H1 (cell line): ENCODE data around the gene CACNA2D3. TPM values are rescaled to one million over a fixed set of nuclear protein-coding genes. Genes with fewer than 3 reads are reported as not detected.

ENCODE experiments used
- CTCF ChIA-PET: fragments of 300-600 bp; sonication (Branson Sonifier 250); formaldehyde crosslinking; loops from one replicate; lab custom pipeline; 2021; ENCODE audit not compliant: partially characterized antibody; lab: Charles Lee
- POLR2A ChIA-PET: fragments of 300-600 bp; sonication (Branson Sonifier 250); formaldehyde crosslinking; loops from one replicate; lab custom pipeline; 2021; ENCODE audit warnings: inconsistent platforms; ENCODE audit not compliant: partially characterized antibody; lab: Charles Lee
- DNase-seq, 2 experiments: peaks; one replicate each; pipeline versions ENCODE4 v3.0.0 to v3.0.0-alpha.2; 2010 to 2022; ENCODE audit warnings: low spot score in 2 of 2, low read depth in 1 of 2, mixed read lengths in 1 of 2
- FAIRE-seq: peaks from 2 replicates; lab custom pipeline; 2011; peaks lifted over from hg19 to GRCh38; lab: Jason Lieb, UNC
- H2AFZ ChIP-seq: 2 replicates; pipeline ENCODE4 v1.8.1; 2012; ENCODE audit warnings: low read length, inconsistent platforms
- H2AK5ac ChIP-seq: 2 replicates; pipeline ENCODE4 v1.6.1; 2013; ENCODE audit warnings: low read depth, low read length
- H2BK120ac ChIP-seq: replicated peaks from 2 replicates; pipeline ENCODE3; 2013; ENCODE audit warnings: low read depth, low read length, inconsistent platforms
- H2BK12ac ChIP-seq: 2 replicates; pipeline ENCODE4 v1.6.1; 2013; ENCODE audit warnings: low read depth, low read length
- H2BK15ac ChIP-seq: 2 replicates; pipeline ENCODE4 v1.6.1; 2013; ENCODE audit warnings: low read length
- H2BK20ac ChIP-seq: 2 replicates; pipeline ENCODE4 v1.6.1; 2013; ENCODE audit warnings: low read length
- H2BK5ac ChIP-seq: 2 replicates; pipeline ENCODE4 v1.6.1; 2013; ENCODE audit warnings: low read depth, low read length
- H3K14ac ChIP-seq: 2 replicates; pipeline ENCODE4 v1.6.1; 2013; ENCODE audit warnings: inconsistent platforms; ENCODE audit not compliant: insufficient read length
- H3K18ac ChIP-seq: 2 replicates; pipeline ENCODE4 v1.6.1; 2013; ENCODE audit warnings: low read length; ENCODE audit errors: extremely low read depth
- H3K23ac ChIP-seq: 2 replicates; pipeline ENCODE4 v1.6.1; 2013; ENCODE audit warnings: inconsistent platforms; ENCODE audit not compliant: insufficient read length
- H3K23me2 ChIP-seq: 2 replicates; pipeline ENCODE4 v1.6.1; 2013; ENCODE audit warnings: low read depth, low read length
- H3K27ac ChIP-seq: 2 replicates; pipeline ENCODE4 v1.6.1; 2011; ENCODE audit warnings: low read depth, low read length, inconsistent platforms
- H3K27me3 ChIP-seq, 4 experiments: replicated peaks in 1 of 4; 1 replicate in 1 of 4; 2 replicates in 3 of 4; pipeline versions ENCODE4 v1.6.1 to v1.8.1; 2011 to 2013; ENCODE audit warnings: low read length in 3 of 4, mild to moderate bottlenecking in 3 of 4, inconsistent platforms in 2 of 4, mixed read lengths in 2 of 4, moderate library complexity in 1 of 4; ENCODE audit not compliant: control insufficient read depth in 3 of 4, insufficient read depth in 3 of 4; ENCODE audit errors: extremely low read depth in 1 of 4
- H3K36me3 ChIP-seq, 4 experiments: 2 replicates each; pipeline versions ENCODE4 v1.6.1 to v1.8.1; 2011 to 2013; ENCODE audit warnings: mild to moderate bottlenecking in 4 of 4, low read length in 3 of 4, moderate library complexity in 2 of 4, control low read depth in 1 of 4, inconsistent platforms in 1 of 4; ENCODE audit not compliant: insufficient read depth in 4 of 4, control insufficient read depth in 2 of 4
- H3K4ac ChIP-seq: replicated peaks from 2 replicates; pipeline ENCODE3; 2013; ENCODE audit warnings: low read length, low read depth, mixed read lengths, inconsistent platforms; ENCODE audit not compliant: insufficient read length
- H3K4me1 ChIP-seq, 4 experiments: replicated peaks in 1 of 4; 1 replicate in 1 of 4; 2 replicates in 3 of 4; pipeline versions ENCODE4 v1.6.1 to v1.8.1; 2011 to 2013; ENCODE audit warnings: low read length in 3 of 4, inconsistent platforms in 2 of 4, mixed read lengths in 1 of 4; ENCODE audit not compliant: insufficient read depth in 4 of 4, control insufficient read depth in 3 of 4
- H3K4me2 ChIP-seq, 2 experiments: 2 replicates each; pipeline versions ENCODE4 v1.6.1 to v1.8.1; 2011 to 2013; ENCODE audit warnings: low read depth in 2 of 2, low read length in 2 of 2, control low read depth in 1 of 2, inconsistent platforms in 1 of 2, mild to moderate bottlenecking in 1 of 2; ENCODE audit not compliant: insufficient read depth in 1 of 2
- H3K4me3 ChIP-seq, 4 experiments: fragments of 200-600, 300-600 bp in 1 of 4; sonication (generic), shearing (Covaris generic), sonication (Bioruptor Twin) in 1 of 4; 2 replicates each; pipeline versions ENCODE4 v1.5.1 to v1.8.1; 2011 to 2016; ENCODE audit warnings: low read length in 4 of 4, low read depth in 3 of 4, control low read depth in 2 of 4, inconsistent platforms in 2 of 4, mild to moderate bottlenecking in 2 of 4, mixed read lengths in 1 of 4, moderate library complexity in 1 of 4; ENCODE audit not compliant: insufficient read depth in 2 of 4; ENCODE audit errors: extremely low read depth in 1 of 4
- H3K56ac ChIP-seq: replicated peaks from 2 replicates; pipeline ENCODE3; 2013; ENCODE audit warnings: low read depth, mild to moderate bottlenecking, mixed read lengths, low read length, inconsistent platforms; ENCODE audit not compliant: insufficient read length
- H3K79me1 ChIP-seq: 2 replicates; pipeline ENCODE4 v1.6.1; 2013; ENCODE audit warnings: low read depth, low read length, control low read depth
- H3K79me2 ChIP-seq, 2 experiments: 2 replicates each; pipeline versions ENCODE4 v1.6.1 to v1.8.1; 2012 to 2013; ENCODE audit warnings: low read length in 2 of 2, mild to moderate bottlenecking in 2 of 2, inconsistent platforms in 1 of 2; ENCODE audit not compliant: insufficient read depth in 2 of 2, control insufficient read depth in 1 of 2
- H3K9ac ChIP-seq, 4 experiments: replicated peaks in 1 of 4; 1 replicate in 1 of 4; 2 replicates in 3 of 4; pipeline versions ENCODE4 v1.6.1 to v1.8.1; 2011 to 2013; ENCODE audit warnings: low read depth in 3 of 4, low read length in 3 of 4, control low read depth in 2 of 4, mild to moderate bottlenecking in 2 of 4, moderate library complexity in 2 of 4, inconsistent platforms in 1 of 4; ENCODE audit errors: extremely low read depth in 1 of 4
- H3K9me3 ChIP-seq, 2 experiments: 2 replicates each; pipeline versions ENCODE4 v1.6.1 to v1.8.1; 2012 to 2013; ENCODE audit warnings: mild to moderate bottlenecking in 2 of 2, moderate library complexity in 2 of 2, control low read depth in 1 of 2, inconsistent platforms in 1 of 2, low read depth in 1 of 2, low read length in 1 of 2, mixed read lengths in 1 of 2; ENCODE audit not compliant: insufficient read depth in 2 of 2
- H4K20me1 ChIP-seq, 2 experiments: replicated peaks in 1 of 2; 2 replicates each; pipeline versions ENCODE3 to v1.8.1; 2011 to 2013; ENCODE audit warnings: inconsistent platforms in 2 of 2, low read length in 2 of 2, mild to moderate bottlenecking in 1 of 2; ENCODE audit not compliant: insufficient read depth in 2 of 2, control insufficient read depth in 1 of 2
- H4K5ac ChIP-seq: 2 replicates; pipeline ENCODE4 v1.6.1; 2013; ENCODE audit warnings: low read length, low read depth, mixed read lengths, inconsistent platforms; ENCODE audit not compliant: insufficient read length
- H4K8ac ChIP-seq: 2 replicates; pipeline ENCODE4 v1.8.0; 2013; ENCODE audit warnings: mild to moderate bottlenecking, moderate library complexity, low read length, inconsistent platforms; ENCODE audit not compliant: insufficient read depth; ENCODE audit errors: extremely low read depth
- H4K91ac ChIP-seq: replicated peaks from 2 replicates; pipeline ENCODE3; 2013; ENCODE audit warnings: low read length, mixed read lengths, inconsistent platforms; ENCODE audit not compliant: insufficient read length
- ASH2L ChIP-seq: fragments of 200-600, 300-600 bp; sonication (generic); IDR thresholded peaks from one replicate; pipeline ENCODE4 v1.7.1; 2017; ENCODE audit warnings: low read length
- CTBP2 ChIP-seq: IDR thresholded peaks from 2 replicates; pipeline ENCODE4 v1.7.0; 2011; ENCODE audit warnings: borderline replicate concordance, mild to moderate bottlenecking, moderate library complexity, mixed read lengths, low read length; ENCODE audit not compliant: insufficient read depth, insufficient read length
- EGR1 ChIP-seq: IDR thresholded peaks from 2 replicates; pipeline ENCODE4 v1.6.1; 2011; ENCODE audit warnings: low read depth, low read length, borderline replicate concordance
- EP300 ChIP-seq, 2 experiments: IDR thresholded peaks; 1 replicate in 1 of 2; 2 replicates in 1 of 2; pipeline ENCODE4 v1.6.1; 2011 to 2012; ENCODE audit warnings: low read depth in 2 of 2, low read length in 2 of 2, mild to moderate bottlenecking in 2 of 2, borderline replicate concordance in 1 of 2, inconsistent platforms in 1 of 2, moderate library complexity in 1 of 2
- EZH2 ChIP-seq: fragments of 200-600 bp; sonication (generic); IDR thresholded peaks from 2 replicates; pipeline ENCODE4 v1.7.1; 2012; ENCODE audit warnings: low read depth, mild to moderate bottlenecking, moderate library complexity, low read length, inconsistent platforms; ENCODE audit not compliant: severe bottlenecking
- HDAC2 ChIP-seq, 2 experiments: fragments of 300-600 bp in 1 of 2; sonication (generic) in 1 of 2; IDR thresholded peaks; 2 replicates each; pipeline ENCODE4 v1.6.1; 2011 to 2012; ENCODE audit warnings: low read depth in 2 of 2, low read length in 2 of 2, mild to moderate bottlenecking in 2 of 2, moderate library complexity in 2 of 2, borderline replicate concordance in 1 of 2, inconsistent platforms in 1 of 2
- KDM4A ChIP-seq: IDR thresholded peaks from one replicate; pipeline ENCODE4 v1.7.1; 2012; ENCODE audit warnings: low read depth, mild to moderate bottlenecking, moderate library complexity, low read length, inconsistent platforms; ENCODE audit not compliant: severe bottlenecking
- POU5F1 ChIP-seq: IDR thresholded peaks from 2 replicates; pipeline ENCODE4 v1.6.1; 2011; ENCODE audit warnings: low read depth, mild to moderate bottlenecking, low read length, moderate library complexity
- SIX5 ChIP-seq: IDR thresholded peaks from 2 replicates; pipeline ENCODE4 v1.6.1; 2011; ENCODE audit warnings: mild to moderate bottlenecking, low read depth, low read length
- YY1 ChIP-seq: IDR thresholded peaks from 2 replicates; pipeline ENCODE4 v1.6.1; 2011; ENCODE audit warnings: low read depth, mild to moderate bottlenecking, low read length
- ZNF274 ChIP-seq: IDR thresholded peaks from 2 replicates; pipeline ENCODE4 v1.7.0; 2012; ENCODE audit warnings: low read length, borderline replicate concordance; ENCODE audit errors: extremely low read depth
- WGBS, 2 experiments: shearing (Covaris generic) in 1 of 2; methylation state at CpG; one replicate each; pipeline versions ENCODE4 v1.1.6 to v1.1.7; 2013 to 2015; ENCODE audit warnings: low lambda C conversion rate in 2 of 2, mixed read lengths in 2 of 2, inconsistent platforms in 1 of 2, low coverage in 1 of 2, missing lambda C conversion rate in 1 of 2; ENCODE audit not compliant: insufficient replicate concordance in 2 of 2, insufficient coverage in 1 of 2, insufficient read length in 1 of 2; ENCODE audit errors: extremely low coverage in 1 of 2, missing lambda C conversion rate in 1 of 2; 5-methylcytosine and 5-hydroxymethylcytosine counted together
- polyA plus RNA-seq, 7 experiments: library from polyadenylated mRNA; depleted of rRNA in 3 of 7; stranded (reverse) in 5 of 7; unstranded in 2 of 7; fragments of >200 nt in 5 of 7; fragments of 200-250 nt in 2 of 7; gene quantifications; 1 replicate in 5 of 7; 2 replicates in 1 of 7; 4 replicates in 1 of 7; pipeline versions ENCODE4 v1.2.1 to v1.2.3, GENCODE V29; 2011 to 2013; ENCODE audit warnings: missing spikeins in 2 of 7, mixed read lengths in 2 of 7
- total RNA-seq: library from RNA; stranded (reverse); fragmentation: NEBNext Ultra II Directional; extraction: Animal tissue kit (Norgen Biotek cat#: 25700); gene quantifications from 2 replicates; pipeline ENCODE4 v1.2.1, GENCODE V29; 2021
- TF ChIP-seq, protein P1 (sequence below): IDR thresholded peaks from 2 replicates; pipeline ENCODE4 v1.6.1; 2012; ENCODE audit warnings: inconsistent platforms

The CACNA2D3 gene
- total and polyA plus RNA-seq, 2 of the 8 experiments (the other 6 are each of a cell fraction or from before 2014, with no cell fraction given): 1.5 to 1.8 TPM

DNA sequence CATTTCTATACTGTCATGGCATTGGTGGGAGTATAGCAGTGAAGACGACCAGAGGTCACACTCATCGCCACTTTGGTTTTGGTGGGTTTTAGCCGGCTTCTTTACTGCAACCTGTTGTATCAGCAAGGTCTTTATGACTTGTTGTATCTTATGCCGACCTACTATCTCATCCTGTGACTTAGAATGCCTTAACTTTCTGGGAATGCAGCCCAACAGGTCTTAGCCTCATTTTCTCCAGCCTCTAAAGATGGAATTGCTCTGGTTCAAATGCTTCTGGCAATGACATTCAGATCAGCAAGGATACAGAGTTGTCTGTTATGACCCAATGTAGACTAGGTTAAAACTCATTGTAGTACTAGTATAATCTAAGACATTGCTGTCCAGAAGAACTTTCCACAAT lies 860.5 kb downstream of the CACNA2D3 start:
- ChIA-PET POLR2A (no interaction called here), CTCF (interaction anchor here (1.1 kb wide), 2 partner anchors 112 to 152 kb away, joined by 3 to 4 read pairs; no protein-coding TSS in a partner anchor)
- H3K56ac ChIP-seq: no peak overlapping the region
- no peak overlapping the region for H4K8ac ChIP-seq
- H4K5ac ChIP-seq: no peak overlapping the region
- H3K79me2 ChIP-seq: no peaks in the 10 kb centered on the region
- no peak overlapping the region for H2BK120ac ChIP-seq
- no peak overlapping the region for H3K27ac ChIP-seq
- H2BK15ac ChIP-seq: no peak overlapping the region
- no peaks in the 10 kb centered on the region for H3K23me2 ChIP-seq
- H2AFZ ChIP-seq: no peak overlapping the region
- no peaks in the 10 kb centered on the region for H3K27me3 ChIP-seq
- DNase-seq (no peak), FAIRE-seq (no peak)
- no peak overlapping the region for H2BK20ac ChIP-seq
- no peaks in the 10 kb centered on the region for H4K20me1 ChIP-seq
- H3K14ac ChIP-seq: no peak overlapping the region
- no peak overlapping the region for H3K18ac ChIP-seq
- H3K9me3 ChIP-seq: no peaks in the 10 kb centered on the region; a peak in 1 of 4 replicates
- no peaks in the 10 kb centered on the region for H3K36me3 ChIP-seq
- H3K79me1 ChIP-seq: no peaks in the 10 kb centered on the region
- no peak overlapping the region for H3K23ac ChIP-seq
- H2BK12ac ChIP-seq: no peak overlapping the region
- H3K4me1 ChIP-seq: peaks cover 0 to 7% (median 0%) of the 10 kb centered on the region in 4 experiments; a peak in 2 of 7 replicates
- H3K4me2 ChIP-seq: no peak overlapping the region
- no peak overlapping the region for H4K91ac ChIP-seq
- no peak overlapping the region for H3K4me3 ChIP-seq
- H2BK5ac ChIP-seq: no peak overlapping the region
- no peak overlapping the region for H2AK5ac ChIP-seq
- TF ChIP-seq, protein P1, sequence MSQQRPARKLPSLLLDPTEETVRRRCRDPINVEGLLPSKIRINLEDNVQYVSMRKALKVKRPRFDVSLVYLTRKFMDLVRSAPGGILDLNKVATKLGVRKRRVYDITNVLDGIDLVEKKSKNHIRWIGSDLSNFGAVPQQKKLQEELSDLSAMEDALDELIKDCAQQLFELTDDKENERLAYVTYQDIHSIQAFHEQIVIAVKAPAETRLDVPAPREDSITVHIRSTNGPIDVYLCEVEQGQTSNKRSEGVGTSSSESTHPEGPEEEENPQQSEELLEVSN: no peak
- TF ChIP-seq HDAC2 (IDR thresholded peaks at IDR 0.05; ENCODE audit: borderline replicate concordance in 1 of 2, low read depth in 2 of 2, low read length in 2 of 2) (no peak), CTBP2 (no peak), SIX5 (no peak), POU5F1 (no peak), KDM4A (no peak), EP300 (IDR thresholded peaks at IDR 0.05; ENCODE audit: borderline replicate concordance in 1 of 2, low read depth in 2 of 2, low read length in 2 of 2) (no peak), ZNF274 (no peak), EZH2 (no peak), EGR1 (no peak), YY1 (no peak), ASH2L (no peak)
- WGBS, 2 experiments: 86% methylated on average over 4 of the region's 4 CpGs; no CpG with 5 or more reads in 1 of the 2 experiments
- H3K4ac ChIP-seq: no peak overlapping the region
- no peak overlapping the region for H3K9ac ChIP-seq
